ENCODE results near the gene FTSJ3.

FTSJ3 gene

DNA sequence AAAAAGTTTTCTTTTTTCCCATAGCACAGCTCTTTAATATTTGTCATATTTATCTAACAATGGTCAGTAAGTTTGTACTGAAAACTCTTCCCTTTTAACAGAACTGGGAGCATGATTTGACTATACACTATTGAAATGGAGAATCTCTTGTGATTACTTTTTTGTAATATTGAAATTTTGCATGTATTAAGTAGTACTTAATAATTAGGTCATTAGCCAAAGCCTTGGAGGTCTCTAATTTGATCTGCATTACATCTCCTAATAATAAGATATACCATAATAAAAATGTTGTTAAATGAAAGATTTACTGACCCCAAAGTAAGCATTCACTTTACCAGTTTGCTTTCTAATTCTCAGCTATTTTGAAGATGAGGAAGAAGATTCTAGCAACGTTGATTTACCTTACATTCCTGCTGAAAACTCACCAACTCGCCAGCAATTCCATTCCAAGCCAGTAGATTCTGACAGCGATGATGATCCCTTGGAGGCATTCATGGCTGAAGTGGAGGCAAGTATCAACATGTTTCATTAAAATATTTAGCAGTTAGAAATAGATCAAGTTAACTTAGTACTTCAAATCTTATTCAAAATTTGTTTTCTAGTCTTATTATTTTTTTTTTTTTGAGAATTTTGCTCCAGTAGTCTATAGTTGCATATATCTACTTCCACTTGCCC, 35.3 kb downstream of the FTSJ3 start:
- no peak overlapping the region for H3K4me2 ChIP-seq (ENCODE audit: low read depth, low read length)
- TF ChIP-seq EZH2 (optimal IDR thresholded peaks at IDR 0.05; ENCODE audit: low read depth, low read length): no peak
- TF ChIP-seq, protein P1, sequence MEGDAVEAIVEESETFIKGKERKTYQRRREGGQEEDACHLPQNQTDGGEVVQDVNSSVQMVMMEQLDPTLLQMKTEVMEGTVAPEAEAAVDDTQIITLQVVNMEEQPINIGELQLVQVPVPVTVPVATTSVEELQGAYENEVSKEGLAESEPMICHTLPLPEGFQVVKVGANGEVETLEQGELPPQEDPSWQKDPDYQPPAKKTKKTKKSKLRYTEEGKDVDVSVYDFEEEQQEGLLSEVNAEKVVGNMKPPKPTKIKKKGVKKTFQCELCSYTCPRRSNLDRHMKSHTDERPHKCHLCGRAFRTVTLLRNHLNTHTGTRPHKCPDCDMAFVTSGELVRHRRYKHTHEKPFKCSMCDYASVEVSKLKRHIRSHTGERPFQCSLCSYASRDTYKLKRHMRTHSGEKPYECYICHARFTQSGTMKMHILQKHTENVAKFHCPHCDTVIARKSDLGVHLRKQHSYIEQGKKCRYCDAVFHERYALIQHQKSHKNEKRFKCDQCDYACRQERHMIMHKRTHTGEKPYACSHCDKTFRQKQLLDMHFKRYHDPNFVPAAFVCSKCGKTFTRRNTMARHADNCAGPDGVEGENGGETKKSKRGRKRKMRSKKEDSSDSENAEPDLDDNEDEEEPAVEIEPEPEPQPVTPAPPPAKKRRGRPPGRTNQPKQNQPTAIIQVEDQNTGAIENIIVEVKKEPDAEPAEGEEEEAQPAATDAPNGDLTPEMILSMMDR (IDR thresholded peaks at IDR 0.05; ENCODE audit: low read length): no peak
- DNase-seq: no peak
- no peak overlapping the region for H3K27ac ChIP-seq (ENCODE audit: low read length)
- H2AFZ ChIP-seq (ENCODE audit: low read length): no peak overlapping the region
- no peaks in the 10 kb centered on the region for H3K9me2 ChIP-seq (replicated peaks; ENCODE audit: insufficient read depth, low read length)
- H3K27me3 ChIP-seq (replicated peaks; ENCODE audit: insufficient read depth, low read length): no peaks in the 10 kb centered on the region
- H3K36me3 ChIP-seq (replicated peaks; ENCODE audit: insufficient read depth, low read length): peaks cover 17% of the 10 kb centered on the region
- H3K79me2 ChIP-seq (ENCODE audit: low read length): peaks cover 86% of the 10 kb centered on the region
- no peak overlapping the region for H3K9ac ChIP-seq (ENCODE audit: low read length)
- H3K4me1 ChIP-seq (ENCODE audit: low read length): no peaks in the 10 kb centered on the region
- H3K9me3 ChIP-seq (replicated peaks; ENCODE audit: insufficient read depth, low read length): no peaks in the 10 kb centered on the region
- H3K4me3 ChIP-seq (ENCODE audit: low read length): no peak overlapping the region
- no peaks in the 10 kb centered on the region for H3F3A ChIP-seq (ENCODE audit: insufficient read depth, low read length)
- H4K20me1 ChIP-seq (ENCODE audit: insufficient read depth, low read length): peaks cover 9% of the 10 kb centered on the region; the same call in 1 of the 2 replicates

DNA sequence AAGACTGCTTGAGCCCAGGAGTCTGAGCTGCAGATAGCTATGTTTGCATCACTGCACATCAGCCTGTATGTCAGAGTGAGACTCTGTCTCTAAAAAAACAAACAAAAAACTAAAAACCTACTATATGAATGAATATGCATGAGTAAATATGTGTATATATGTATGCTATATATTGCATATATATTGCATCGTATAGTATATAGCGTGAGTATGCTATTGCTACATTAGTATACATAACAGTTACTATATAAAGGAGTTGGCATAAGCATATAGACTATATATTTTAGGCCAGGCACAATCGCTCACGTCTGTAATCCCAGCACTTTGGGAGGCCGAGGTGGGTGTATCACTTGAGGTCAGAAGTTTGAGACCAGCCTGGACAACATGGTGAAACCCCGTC, 37.4 kb downstream of the FTSJ3 start:
- Histone ChIP-seq H3K4me1 (ENCODE audit: low read length) (no peaks in the 10 kb centered on the region), H3K4me2 (ENCODE audit: low read depth, low read length) (no peak overlapping the region), H3K27ac (ENCODE audit: low read length) (no peak overlapping the region), H3K9ac (ENCODE audit: low read length) (no peak overlapping the region), H3K36me3 (replicated peaks; ENCODE audit: insufficient read depth, low read length) (peaks cover 22% of the 10 kb centered on the region), H3F3A (ENCODE audit: insufficient read depth, low read length) (no peaks in the 10 kb centered on the region), H3K4me3 (ENCODE audit: low read length) (no peak overlapping the region), H3K27me3 (replicated peaks; ENCODE audit: insufficient read depth, low read length) (no peaks in the 10 kb centered on the region), H2AFZ (ENCODE audit: low read length) (no peak overlapping the region), H3K9me3 (replicated peaks; ENCODE audit: insufficient read depth, low read length) (no peaks in the 10 kb centered on the region), H3K9me2 (replicated peaks; ENCODE audit: insufficient read depth, low read length) (no peaks in the 10 kb centered on the region), H4K20me1 (ENCODE audit: insufficient read depth, low read length) (peaks cover 9% of the 10 kb centered on the region; the same call in 1 of the 2 replicates), H3K79me2 (ENCODE audit: low read length) (peaks cover 87% of the 10 kb centered on the region)
- no peak for DNase-seq
- TF ChIP-seq, protein P1 (IDR thresholded peaks at IDR 0.05; ENCODE audit: low read length): no peak
- TF ChIP-seq EZH2phosphoT487 (IDR thresholded peaks at IDR 0.05; ENCODE audit: low read length): no peak
- no peak for TF ChIP-seq EZH2 (optimal IDR thresholded peaks at IDR 0.05; ENCODE audit: low read depth, low read length)

DNA sequence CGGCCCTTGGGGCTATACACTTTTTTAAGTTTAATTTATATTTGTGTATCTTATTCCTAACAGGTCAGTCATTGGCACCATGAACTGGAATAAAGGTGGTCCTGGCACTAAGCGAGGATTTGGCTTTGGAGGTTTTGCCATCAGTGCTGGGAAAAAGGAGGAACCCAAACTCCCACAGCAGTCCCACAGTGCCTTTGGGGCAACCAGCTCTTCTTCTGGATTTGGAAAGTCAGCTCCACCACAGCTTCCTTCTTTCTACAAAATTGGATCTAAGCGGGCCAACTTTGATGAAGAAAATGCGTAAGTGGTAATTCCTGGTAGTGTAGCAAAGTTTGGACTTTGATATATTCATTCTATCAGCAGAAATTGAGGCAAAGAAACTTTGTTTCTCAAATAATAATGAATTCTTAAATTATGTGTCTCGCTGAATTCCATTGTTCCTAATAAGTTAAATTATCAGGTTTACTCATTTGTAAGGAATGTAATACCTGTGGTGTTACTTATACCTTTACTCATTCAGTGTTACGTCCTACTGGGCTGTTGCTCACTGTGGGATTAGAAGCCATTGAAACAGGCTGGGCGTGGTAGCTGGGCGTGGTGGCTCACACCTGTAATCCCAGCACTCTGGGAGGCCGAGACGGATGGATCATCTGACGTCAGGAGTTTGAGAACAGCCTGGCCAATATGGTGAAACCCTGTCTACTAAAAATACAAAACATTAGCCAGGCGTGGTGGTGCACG, 40.3 kb downstream of the FTSJ3 start:
- Histone ChIP-seq H3K9me2 (replicated peaks; ENCODE audit: insufficient read depth, low read length) (no peaks in the 10 kb centered on the region), H3K79me2 (ENCODE audit: low read length) (peaks cover 91% of the 10 kb centered on the region), H3K9ac (ENCODE audit: low read length) (no peak overlapping the region), H3K27me3 (replicated peaks; ENCODE audit: insufficient read depth, low read length) (no peaks in the 10 kb centered on the region), H3K4me2 (ENCODE audit: low read depth, low read length) (no peak overlapping the region), H3K36me3 (replicated peaks; ENCODE audit: insufficient read depth, low read length) (peaks cover 10% of the 10 kb centered on the region), H3K27ac (ENCODE audit: low read length) (no peak overlapping the region), H3K9me3 (replicated peaks; ENCODE audit: insufficient read depth, low read length) (no peaks in the 10 kb centered on the region), H3K4me1 (ENCODE audit: low read length) (no peaks in the 10 kb centered on the region), H3K4me3 (ENCODE audit: low read length) (no peak overlapping the region), H4K20me1 (ENCODE audit: insufficient read depth, low read length) (peaks cover 29% of the 10 kb centered on the region), H3F3A (ENCODE audit: insufficient read depth, low read length) (no peaks in the 10 kb centered on the region), H2AFZ (ENCODE audit: low read length) (no peak overlapping the region)
- no peak for DNase-seq
- TF ChIP-seq EZH2phosphoT487 (IDR thresholded peaks at IDR 0.05; ENCODE audit: low read length): no peak
- TF ChIP-seq, protein P1 (IDR thresholded peaks at IDR 0.05; ENCODE audit: low read length): no peak
- TF ChIP-seq EZH2 (optimal IDR thresholded peaks at IDR 0.05; ENCODE audit: low read depth, low read length): no peak
